Fibroblast of skin of back (primary cell): Measurements from ENCODE around the gene OR1E2. TPM values are rescaled to one million over a fixed set of nuclear protein-coding genes. Genes with fewer than 3 reads are reported as not detected.
"Not testable (repeated sequence)": the region's sequence is repeated elsewhere in the genome, so short reads cannot be mapped to it uniquely, and the experiment has no call there.

Experiments
- DNase-seq: peaks from one replicate; pipeline ENCODE4 v3.0.0-alpha.2; 2013
- polyA plus RNA-seq, 2 experiments: library from polyadenylated mRNA; unstranded; fragments of 120-200 nt; gene quantifications; one replicate each; pipeline ENCODE4 v1.2.1, GENCODE V29; 2013; ENCODE audit not compliant: insufficient read length in 2 of 2

Gene OR1E2
- polyA plus RNA-seq (2013, experiment 1 of 2; ENCODE audit: insufficient read length): not detected
- polyA plus RNA-seq (2013, experiment 2 of 2; ENCODE audit: insufficient read length): not detected

- DNase-seq: no peak
Measured at GRCh38 chr17:3433741-3434140, at the start of gene OR1E2. Gene OR1E2, minus strand, starts transcription at chr17:3433841. Its CDS starts 0 bp downstream, at chr17:3433841.

GRCh38 chr17:3482852-3483251 lies 49.2 kb upstream of the OR1E2 start:
- no peak for DNase-seq

GRCh38 chr17:3479988-3480387 lies 46.3 kb upstream of the OR1E2 start:
- DNase-seq: no peak

- no peak for DNase-seq
Measured at GRCh38 chr17:3475812-3476610, 42.4 kb upstream of the OR1E2 start, which contains the start of gene ASPA. Gene ASPA, plus strand, starts transcription at chr17:3475997. Its CDS starts 163 bp downstream, at chr17:3476160.

GRCh38 chr17:3475251-3475685 lies 41.6 kb upstream of the OR1E2 start:
- DNase-seq: no peak

- no peak for DNase-seq
Measured at GRCh38 chr17:3474212-3474611, 40.6 kb upstream of the OR1E2 start.

GRCh38 chr17:3472137-3472536 lies 38.5 kb upstream of the OR1E2 start:
- no peak for DNase-seq

GRCh38 chr17:3471599-3471998 lies 38.0 kb upstream of the OR1E2 start, which contains the start of gene SPATA22:
Gene SPATA22, minus strand, starts transcription at chr17:3471819. Its CDS starts 2,494 bp downstream, at chr17:3469325.
- DNase-seq: no peak

- DNase-seq: no peak
Measured at GRCh38 chr17:3469529-3469928, 35.9 kb upstream of the OR1E2 start.

GRCh38 chr17:3466355-3466754 lies 32.7 kb upstream of the OR1E2 start:
- DNase-seq: not testable (repeated sequence)

- DNase-seq: no peak
Measured at GRCh38 chr17:3448059-3448665, 14.5 kb upstream of the OR1E2 start.

GRCh38 chr17:3447625-3448024 lies 14.0 kb upstream of the OR1E2 start:
- DNase-seq: no peak

- DNase-seq: no peak
Measured at GRCh38 chr17:3440451-3440850, 6.8 kb upstream of the OR1E2 start.

- DNase-seq: no peak
Measured at GRCh38 chr17:3438368-3438767, 4.7 kb upstream of the OR1E2 start.

- not testable (repeated sequence) for DNase-seq
Measured at GRCh38 chr17:3433215-3433614, 426 bp downstream of the OR1E2 start.

GRCh38 chr17:3418222-3418621 lies 15.4 kb downstream of the OR1E2 start:
- no peak for DNase-seq

GRCh38 chr17:3415610-3416009 lies 18.0 kb downstream of the OR1E2 start:
- DNase-seq: no peak

- not testable (repeated sequence) for DNase-seq
Measured at GRCh38 chr17:3412216-3412615, 21.4 kb downstream of the OR1E2 start.

- no peak for DNase-seq
Measured at GRCh38 chr17:3411070-3411469, 22.6 kb downstream of the OR1E2 start, which contains the start of gene OR3A3. Gene OR3A3, plus strand, starts transcription at chr17:3411370.

- DNase-seq: not testable (repeated sequence)
Measured at GRCh38 chr17:3403856-3404255, 29.8 kb downstream of the OR1E2 start.

GRCh38 chr17:3401786-3402185 lies 31.9 kb downstream of the OR1E2 start:
- DNase-seq: no peak

- no peak for DNase-seq
Measured at GRCh38 chr17:3400055-3400454, 33.6 kb downstream of the OR1E2 start.

- no peak for DNase-seq
Measured at GRCh38 chr17:3398310-3398709, 35.3 kb downstream of the OR1E2 start, which contains the start of gene OR1E1. Gene OR1E1, minus strand, starts transcription at chr17:3398410. Its CDS starts 0 bp downstream, at chr17:3398410.
